ENCODE results near the gene TRIM40.

TRIM40 gene

GRCh38 chr6:30167101-30167500 lies 31.2 kb downstream of the TRIM40 start:
- Histone ChIP-seq H3K4me3 (no peak overlapping the region), H3K27me3 (peaks cover 0 to 45% of the 10 kb centered on the region in 2 donors), H3K36me3 (no peaks in the 10 kb centered on the region), H3K27ac (no peak overlapping the region), H3K9me3 (no peaks in the 10 kb centered on the region), H3K4me1 (peaks cover 0 to 6% (median 3%) of the 10 kb centered on the region in 4 donors)
- TF ChIP-seq CTCF (IDR thresholded peaks at IDR 0.05): no peak
- DNase-seq: no peak
- intact Hi-C loops (cut with DNase I; ENCODE audit: low total_unique reads): no loop called here

- no peak for TF ChIP-seq CTCF (IDR thresholded peaks at IDR 0.05)
- DNase-seq: no peak
- H3K27me3 ChIP-seq: peaks cover 0 to 60% of the 10 kb centered on the region in 2 donors
These were observed 32.8 kb downstream of the TRIM40 start for GRCh38 chr6:30168741-30169140.

GRCh38 chr6:30169658-30170614 lies 34.0 kb downstream of the TRIM40 start:
- no peak for DNase-seq
- no peaks in the 10 kb centered on the region for H3K9me3 ChIP-seq
- intact Hi-C loops (cut with DNase I; ENCODE audit: low total_unique reads): no loop called here
- TF ChIP-seq CTCF (IDR thresholded peaks at IDR 0.05): peak; percentile 66 to 71
- no peak overlapping the region for H3K27ac ChIP-seq
- H3K36me3 ChIP-seq: no peaks in the 10 kb centered on the region
- peaks cover 0 to 8% (median 4%) of the 10 kb centered on the region in 4 donors for H3K4me1 ChIP-seq
- H3K4me3 ChIP-seq: no peak overlapping the region
- H3K27me3 ChIP-seq: peaks cover 0 to 65% of the 10 kb centered on the region in 2 donors

More at GRCh38 chr6:30168741-30169140, 32.8 kb downstream of the TRIM40 start:
- Histone ChIP-seq H3K27ac (no peak overlapping the region), H3K4me3 (no peak overlapping the region), H3K4me1 (peaks cover 0 to 8% (median 4%) of the 10 kb centered on the region in 4 donors), H3K9me3 (no peaks in the 10 kb centered on the region), H3K36me3 (no peaks in the 10 kb centered on the region)
- intact Hi-C loops (cut with DNase I; ENCODE audit: low total_unique reads): no loop called here

- DNase-seq: no peak
- no peak overlapping the region for H3K27ac ChIP-seq
- no peak for TF ChIP-seq CTCF (IDR thresholded peaks at IDR 0.05)
These were observed 35.9 kb downstream of the TRIM40 start for GRCh38 chr6:30171677-30172471.

GRCh38 chr6:30172681-30173080 lies 36.7 kb downstream of the TRIM40 start:
- Histone ChIP-seq H3K27me3 (peaks cover 0 to 59% of the 10 kb centered on the region in 2 donors), H3K4me1 (peaks cover 0 to 8% (median 4%) of the 10 kb centered on the region in 4 donors), H3K36me3 (no peaks in the 10 kb centered on the region), H3K9me3 (no peaks in the 10 kb centered on the region), H3K27ac (no peak overlapping the region), H3K4me3 (no peak overlapping the region)
- DNase-seq: no peak
- intact Hi-C loops (cut with DNase I; ENCODE audit: low total_unique reads): no loop called here
- TF ChIP-seq CTCF (IDR thresholded peaks at IDR 0.05): no peak

More at GRCh38 chr6:30171677-30172471, 35.9 kb downstream of the TRIM40 start:
- Histone ChIP-seq H3K27me3 (peaks cover 0 to 65% of the 10 kb centered on the region in 2 donors), H3K4me3 (no peak overlapping the region), H3K9me3 (no peaks in the 10 kb centered on the region), H3K36me3 (no peaks in the 10 kb centered on the region), H3K4me1 (peaks cover 0 to 8% (median 4%) of the 10 kb centered on the region in 4 donors)
- intact Hi-C loops (cut with DNase I; ENCODE audit: low total_unique reads): no loop called here

All from tibial artery (tissue), 4 donors.